OCI-M1 (cell line): ENCODE results near the gene PGC.
A peak's percentile ranks its signal among the peaks of the same experiment; 100 is the strongest.
"Not testable (repeated sequence)": the region's sequence is repeated elsewhere in the genome, so short reads cannot be mapped to it uniquely, and the experiment has no call there.

Experiments
- DNase-seq: peaks from one replicate; lab custom pipeline; 2025; lab: John Stamatoyannopoulos, UW

The PGC gene

DNA sequence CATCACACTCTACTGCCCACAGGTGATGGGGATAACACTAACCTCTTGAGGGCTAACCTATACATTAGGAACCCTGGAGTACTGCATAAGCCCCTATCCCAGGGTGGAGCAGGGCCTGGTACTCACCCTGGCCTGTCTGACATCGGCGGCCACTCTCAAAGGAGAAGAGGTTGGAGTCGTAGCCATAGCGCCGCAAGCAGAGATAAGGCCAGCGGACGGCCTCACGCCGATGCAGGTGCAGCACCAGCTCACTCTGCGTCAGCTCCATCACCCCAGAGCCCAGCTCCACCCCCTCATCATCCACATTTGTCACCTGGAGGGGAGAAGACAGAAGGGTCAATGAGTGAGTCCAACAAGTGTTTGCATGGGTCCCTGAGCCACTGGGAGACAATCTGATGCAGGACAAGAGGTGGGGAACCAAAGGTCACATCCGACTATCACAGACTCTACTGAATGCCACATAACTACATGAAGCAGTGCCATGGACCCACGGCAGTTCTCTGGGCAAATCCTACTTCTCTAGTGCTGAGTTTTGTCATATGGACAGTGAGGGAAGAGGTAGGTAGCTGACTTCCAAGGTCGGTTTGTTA is 28.2 kb upstream of the PGC start:
- no peak for DNase-seq

DNA sequence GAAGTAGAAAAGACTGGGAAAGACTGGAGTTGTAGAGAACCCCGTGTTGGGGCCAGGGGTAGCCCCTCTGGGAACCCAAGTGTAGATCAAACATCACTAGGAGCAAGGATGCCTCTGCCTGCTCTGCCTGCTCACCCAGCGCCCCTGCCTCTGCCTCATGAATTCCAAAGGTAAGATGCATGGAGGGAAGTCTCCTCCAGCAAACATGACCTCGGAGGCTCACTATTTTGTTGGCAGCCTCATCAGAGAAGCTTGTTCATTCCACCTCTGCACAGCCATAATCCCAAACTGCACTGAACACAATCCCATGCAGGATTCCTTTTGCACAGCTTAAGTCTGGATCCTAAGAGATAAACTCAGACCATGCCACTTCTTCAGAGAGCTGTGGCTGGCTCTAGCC is 27.6 kb upstream of the PGC start:
- DNase-seq = no peak

DNA sequence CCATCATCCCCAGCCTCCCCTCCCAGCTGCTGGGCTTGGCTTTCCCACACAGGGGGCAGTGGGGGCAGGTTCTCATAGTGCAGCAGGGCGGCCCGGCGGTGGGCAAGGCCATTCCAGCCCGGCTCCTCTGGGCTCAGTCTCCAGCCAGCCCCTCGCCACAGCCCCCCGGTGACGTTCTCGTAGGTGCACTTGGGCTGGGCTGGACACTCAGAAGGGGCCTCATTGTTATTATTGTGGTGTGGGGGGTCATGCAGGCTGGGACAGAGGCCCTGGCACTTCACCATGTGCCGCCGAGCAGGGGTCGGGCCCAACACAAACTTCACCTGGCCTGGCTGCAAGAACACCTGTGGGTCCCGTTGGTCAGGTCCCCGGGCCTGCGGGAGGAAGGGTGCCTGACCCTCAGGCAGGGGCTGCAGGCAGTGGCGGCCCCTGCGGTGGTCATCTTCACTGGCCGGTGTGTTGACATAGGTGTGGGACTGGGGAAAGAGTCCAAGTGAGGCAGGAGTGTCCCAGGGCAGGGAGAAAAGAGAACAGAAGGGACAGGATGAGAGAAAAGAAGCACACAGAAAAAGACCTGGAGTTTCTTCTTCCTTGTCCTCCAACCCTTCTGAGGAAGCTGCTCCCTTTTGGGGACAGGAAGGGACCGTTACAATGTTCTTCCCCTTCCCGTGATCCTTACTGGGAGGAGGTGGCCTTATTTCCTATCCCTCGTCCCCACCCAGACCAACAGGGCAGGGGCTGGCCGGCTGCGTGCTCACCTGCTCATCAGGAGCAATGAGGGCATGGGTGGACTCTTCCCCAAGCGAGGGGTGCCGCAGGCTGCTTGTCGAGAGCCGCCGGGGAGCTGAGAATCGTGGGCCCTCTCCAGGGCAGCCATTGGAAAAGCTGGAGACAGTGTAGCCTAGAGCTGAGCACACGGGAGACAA is 24.1 kb upstream of the PGC start:
- DNase-seq = no peak

DNA sequence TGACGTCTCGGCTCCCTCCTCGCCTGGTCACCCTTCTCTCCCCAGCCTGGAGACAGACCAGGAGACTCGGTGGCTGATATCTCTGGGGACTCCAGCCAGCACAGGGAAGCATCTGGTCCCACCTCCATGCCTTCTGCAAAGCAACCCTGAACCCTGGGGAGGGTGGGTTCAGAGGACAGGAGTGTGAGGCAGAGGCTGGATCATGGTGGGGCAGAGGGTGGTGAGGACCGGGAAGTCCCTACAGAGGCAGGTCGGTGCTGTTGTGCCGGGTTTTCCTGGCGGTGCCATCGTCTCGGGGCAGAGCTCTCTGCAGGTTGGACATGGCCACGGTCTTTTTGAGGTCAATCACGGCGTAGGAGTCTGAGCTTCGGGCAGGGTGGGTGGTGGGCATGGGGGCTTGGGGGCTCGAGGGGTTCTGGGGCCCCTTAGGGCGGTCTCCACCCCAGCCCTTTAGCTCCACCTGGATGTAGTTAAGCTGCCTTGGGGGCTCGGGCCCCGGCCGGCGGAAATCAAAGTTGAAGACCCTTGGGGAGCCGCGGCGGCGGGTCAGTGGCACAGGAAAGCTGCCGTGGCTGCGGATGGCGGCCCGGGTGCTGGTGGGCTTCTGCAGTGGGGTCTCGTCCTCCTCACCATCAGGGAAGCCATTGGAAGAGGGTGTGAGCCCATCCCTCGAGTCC is 23.3 kb upstream of the PGC start:
- DNase-seq = no peak

DNA sequence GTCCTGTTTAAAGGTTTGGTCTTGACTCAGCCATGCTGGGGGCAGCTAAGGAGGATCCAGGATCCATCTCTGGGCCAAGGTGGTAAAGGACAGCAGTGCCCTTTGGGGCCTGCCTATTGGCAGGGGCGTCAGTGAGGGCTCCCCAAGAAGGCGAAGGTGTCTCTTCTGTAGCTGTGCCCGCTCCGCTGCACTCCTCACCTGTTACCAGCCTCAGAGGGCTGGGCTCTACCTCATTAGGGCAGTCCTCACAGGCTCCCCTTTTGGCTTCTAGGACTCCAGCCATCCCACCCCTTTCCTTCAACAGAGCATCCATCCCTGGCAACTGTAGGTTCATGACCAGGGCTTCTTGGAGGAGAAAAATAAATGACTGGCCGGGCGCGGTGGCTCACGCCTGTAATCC is 22.2 kb upstream of the PGC start:
- no peak for DNase-seq

DNA sequence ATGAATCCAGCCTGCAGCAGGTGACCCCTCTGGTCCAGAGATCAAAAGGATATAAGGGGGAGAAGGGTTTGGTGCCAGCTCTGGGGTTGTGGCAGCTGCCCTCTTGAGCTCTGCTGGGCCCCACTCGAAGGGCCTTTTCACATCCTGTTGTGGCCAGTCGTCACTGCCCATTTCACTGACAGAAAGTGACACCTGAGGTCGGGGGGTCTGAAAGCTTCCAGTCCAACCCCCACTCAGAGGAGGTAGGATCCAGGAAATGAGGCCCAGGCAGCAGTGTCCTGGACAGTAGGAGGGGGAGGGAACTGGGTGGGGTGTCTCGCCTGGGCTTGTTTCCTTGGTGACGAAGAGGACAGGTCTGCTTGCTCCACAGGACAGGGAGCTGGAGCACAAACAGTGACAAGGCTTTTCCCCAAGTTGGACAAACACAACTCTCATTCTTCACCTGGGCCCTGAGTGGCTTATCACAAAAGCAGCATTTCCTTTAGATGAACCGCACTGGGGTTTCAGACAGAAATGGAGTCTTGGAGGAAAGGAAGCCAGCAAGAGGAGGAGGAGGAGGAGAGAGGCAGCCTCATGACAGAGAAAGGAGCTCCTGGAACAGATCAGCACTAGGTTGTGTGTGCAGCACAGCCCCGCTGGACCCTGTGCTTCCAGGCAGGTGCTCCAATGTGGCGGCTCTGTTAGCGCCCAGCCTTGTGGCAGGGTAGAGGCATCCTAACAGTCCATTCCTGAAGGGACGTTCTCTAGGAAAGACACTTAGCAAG is 21.5 kb upstream of the PGC start:
- DNase-seq = no peak

DNA sequence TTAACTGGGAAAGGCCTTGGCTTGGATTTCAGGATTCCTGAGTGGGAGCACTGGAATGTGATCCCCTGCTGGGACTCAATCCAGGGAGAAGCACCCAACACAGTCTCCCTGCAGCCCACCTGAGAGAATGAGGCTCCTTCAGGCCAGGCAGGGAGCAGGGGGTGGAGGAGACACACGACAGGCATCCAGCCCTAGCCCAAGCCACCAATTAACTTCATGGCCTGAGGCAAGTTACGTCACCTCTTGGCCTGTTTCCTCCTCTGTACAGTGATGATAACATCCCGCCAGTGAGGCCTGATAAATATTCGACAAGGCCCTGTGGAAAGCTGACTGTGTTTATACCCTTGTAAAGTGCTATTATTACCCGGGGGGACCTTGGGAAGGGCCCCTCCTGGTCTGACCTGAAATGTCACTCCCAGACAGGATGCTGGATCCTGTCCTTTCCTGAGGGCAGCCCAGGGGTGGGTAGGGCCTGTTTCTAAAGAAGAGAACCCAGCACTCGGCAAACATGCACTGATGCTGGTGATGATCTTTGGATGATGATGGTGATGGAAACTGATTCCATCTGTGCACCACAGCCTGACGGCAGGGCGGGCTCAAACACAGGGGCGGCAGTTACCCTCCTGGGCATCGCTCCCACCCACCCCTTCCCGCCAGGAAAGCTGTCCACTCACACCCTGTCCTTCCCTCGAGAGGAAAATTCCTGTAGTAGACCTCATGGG is 20.1 kb upstream of the PGC start:
- peak; percentile 95 for DNase-seq

DNA sequence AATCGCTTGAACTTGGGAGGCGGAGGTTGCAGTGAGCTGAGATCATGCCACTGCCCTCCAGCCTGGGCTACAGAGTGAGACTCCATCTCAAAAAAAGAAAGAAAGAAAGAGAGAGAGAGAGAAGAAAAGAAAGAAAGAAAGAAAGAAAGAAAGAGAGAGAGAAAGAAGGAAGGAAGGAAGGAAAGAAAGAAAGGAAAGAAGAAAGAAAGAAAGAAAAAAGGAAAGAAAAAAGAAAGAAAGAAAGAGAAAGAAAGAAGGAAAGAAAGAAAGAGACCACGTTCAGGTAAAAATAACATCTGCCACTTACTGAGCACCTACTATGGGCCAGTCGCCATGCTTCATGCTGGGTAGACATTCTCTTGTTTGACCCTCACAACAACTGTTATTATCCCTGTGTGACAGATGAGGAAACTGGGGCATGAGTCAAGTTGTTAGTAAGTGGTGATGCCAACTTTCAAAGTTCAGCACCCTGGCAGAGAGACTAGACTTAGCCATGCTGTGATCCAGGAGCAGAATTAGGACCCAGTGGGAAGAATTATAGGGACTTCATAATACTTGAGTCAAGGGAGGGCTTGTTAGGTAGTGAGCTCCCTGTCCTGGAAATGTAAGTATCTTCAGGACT is 19.0 kb upstream of the PGC start:
- not testable (repeated sequence) for DNase-seq

DNA sequence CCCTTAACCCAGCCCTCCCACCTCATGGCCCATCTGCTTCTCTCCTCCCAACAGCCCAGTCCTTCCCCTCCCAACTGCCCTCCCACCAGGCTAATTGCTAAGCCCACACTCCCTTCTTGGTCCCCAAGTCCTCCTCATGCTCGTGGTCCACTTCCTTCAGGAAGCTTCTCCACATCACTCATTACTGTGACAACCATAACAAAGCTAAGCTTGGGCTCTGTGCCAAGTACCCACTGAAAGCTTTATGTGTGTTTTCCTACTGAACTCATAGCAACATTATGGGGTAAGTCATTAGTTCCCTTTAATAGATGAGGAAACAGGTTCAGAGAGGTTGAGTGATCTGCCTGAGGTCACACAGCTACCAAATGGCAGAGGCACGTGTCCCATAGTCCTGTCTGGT is 16.3 kb upstream of the PGC start:
- no peak for DNase-seq

DNA sequence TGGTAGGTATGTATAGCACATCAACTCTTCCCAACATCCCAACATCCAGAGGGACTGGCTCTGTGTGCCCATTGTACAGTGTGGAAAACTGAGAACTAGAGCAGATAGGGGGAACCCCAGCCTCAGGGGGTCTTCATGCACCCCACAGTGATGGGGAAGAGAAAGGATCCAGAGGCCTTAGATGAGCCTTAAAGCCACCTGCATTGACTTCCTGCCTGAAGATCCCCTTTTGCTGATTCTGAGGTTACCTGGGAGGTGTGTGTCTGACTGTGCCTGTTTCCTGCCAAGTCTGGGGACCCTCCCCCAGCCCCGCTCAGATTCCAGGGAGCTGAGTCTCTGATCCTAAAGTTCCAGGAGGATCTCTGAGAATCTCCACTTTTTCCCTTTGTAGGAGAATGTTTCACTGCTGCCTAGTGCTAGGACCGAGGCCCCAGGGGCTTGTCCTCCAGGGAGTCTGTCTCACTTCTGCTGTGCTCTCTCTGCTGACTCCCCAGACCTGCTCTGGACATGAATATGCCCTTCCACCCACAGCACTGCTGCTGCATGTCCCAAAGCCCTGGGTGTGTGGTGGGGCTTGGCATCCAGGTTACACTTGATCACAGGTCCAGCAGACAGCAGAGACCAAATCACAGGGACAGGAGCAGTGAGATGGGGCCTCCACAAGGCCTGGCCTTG is 12.8 kb upstream of the PGC start:
- no peak for DNase-seq

DNA sequence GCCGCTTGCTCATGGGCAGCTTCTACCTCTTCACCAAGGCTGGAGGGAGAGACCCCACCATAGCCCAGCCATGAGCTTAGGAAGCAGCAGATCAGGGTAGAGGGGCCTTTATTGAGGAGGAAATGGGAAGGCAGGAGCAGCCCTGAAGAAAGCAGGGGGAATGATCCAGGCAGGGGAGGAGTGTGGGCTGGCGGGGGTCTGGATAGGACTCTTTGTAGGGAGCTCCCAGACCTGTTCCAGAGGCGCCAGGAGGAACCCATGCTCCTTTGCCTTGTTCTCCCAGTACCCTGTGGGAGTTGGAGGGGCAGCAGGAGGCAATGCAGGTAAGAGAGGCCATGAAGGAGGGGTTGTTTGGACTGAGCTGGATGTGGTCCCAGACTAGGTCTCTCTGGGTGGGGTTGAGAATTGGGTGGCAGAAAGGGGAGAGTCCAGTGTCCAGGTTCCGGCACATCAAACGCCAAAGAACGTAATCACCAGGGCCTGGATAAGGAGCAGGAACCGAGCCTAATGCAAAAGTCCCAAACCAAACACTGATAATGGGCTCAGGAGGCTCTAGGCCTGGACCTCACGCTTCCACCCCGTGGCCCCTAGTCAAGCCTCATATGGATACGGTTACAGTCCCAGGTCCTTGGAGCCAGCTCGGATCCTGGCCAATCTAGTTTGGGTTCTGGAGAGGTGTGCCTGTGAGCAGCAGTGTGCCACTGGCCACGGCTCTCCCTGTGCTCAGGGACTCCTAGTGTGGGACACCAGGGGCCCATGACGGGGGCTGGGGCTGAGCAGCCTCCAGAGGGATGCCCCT is 12.1 kb upstream of the PGC start:
- DNase-seq = no peak

DNA sequence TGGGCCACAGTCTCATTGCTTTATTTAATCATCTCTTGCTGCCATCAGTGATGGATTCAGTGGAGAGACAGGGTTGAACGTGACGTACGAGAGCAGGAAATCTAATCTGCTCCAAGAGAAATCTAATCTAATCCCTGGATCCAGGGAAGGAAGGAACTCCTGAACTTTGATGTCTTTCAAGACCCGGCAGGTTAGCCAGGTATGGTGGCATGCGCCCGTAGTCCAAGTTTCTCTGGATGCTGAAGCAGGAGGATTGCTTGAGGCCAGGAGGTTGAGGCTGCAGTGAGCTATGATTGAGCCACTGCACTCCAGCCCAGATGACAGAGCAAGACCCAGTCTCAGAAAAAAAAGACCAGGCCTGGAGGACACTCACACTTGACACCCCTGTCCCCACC is 11.4 kb upstream of the PGC start:
- DNase-seq = no peak

DNA sequence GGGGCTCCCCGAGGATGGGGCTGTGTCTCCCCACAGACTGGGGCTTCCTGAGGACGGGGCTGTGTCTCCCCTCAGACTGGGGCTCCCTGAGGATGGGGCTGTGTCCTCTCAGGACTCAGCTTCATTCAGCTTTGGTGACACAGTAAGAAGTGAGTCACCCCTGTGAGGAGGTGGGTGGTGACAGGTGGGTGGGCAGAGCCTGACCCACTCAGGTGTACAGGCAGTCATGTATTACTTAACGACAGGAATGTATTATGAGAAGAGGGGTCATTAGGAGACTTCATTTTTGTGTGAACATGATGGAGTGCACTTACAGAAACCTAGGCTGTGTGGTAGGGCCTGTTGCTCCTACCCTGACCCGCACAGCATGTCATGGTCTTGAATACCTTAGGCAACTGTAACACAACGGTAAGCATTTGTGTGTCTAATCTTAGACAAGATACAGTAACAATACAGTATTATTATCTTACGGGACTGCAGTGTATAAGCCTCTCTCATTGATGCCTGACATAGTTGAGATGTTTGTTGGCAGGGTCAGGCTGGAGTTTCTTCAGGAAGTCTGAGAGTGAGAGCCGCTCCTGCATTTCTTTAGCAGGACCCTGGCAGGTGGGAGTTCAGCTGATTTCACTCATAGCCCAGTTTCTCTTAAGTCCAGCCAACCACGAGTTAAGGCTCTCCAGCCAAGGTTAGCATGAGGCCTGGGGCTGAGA is 10.9 kb upstream of the PGC start:
- DNase-seq = no peak

DNA sequence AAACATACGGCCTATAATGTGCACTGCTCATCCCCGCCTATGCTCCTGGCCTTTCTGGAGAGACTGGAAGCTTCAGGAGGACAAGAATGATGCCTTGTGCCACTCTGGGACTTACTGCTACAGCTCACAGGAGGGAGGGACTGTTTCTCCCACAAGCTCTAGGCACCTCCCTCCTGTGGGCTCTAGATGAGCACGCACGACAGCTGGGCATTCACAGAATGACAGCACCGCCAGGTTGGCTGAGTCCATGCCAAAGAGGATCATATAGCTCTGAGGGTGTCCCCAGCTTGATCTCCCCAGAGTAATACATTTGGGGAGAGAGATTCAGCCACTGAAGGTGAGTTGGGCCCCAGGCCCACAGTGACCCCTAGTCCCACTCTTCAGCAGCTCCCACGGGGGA is 10.1 kb upstream of the PGC start:
- DNase-seq = no peak

DNA sequence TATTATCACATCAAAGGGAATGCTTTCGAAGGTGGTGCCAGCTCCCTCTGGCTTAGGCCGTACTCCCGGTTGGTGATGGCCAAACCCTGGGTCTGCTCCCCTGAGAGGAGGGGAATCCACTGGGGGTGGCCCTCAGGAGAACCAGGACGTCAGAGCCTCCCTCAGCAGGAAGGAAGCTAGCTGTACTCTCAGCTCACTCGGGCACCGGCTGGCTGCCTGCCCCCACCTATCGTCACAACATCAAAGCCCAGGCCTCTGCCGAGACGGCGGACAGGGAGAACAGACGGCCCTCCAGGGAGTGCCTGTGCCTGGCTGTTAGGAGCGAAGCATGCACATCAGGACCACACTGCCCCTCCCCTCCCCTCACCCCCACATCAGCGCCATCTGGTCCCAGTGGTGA is 9.2 kb upstream of the PGC start:
- DNase-seq = no peak

DNA sequence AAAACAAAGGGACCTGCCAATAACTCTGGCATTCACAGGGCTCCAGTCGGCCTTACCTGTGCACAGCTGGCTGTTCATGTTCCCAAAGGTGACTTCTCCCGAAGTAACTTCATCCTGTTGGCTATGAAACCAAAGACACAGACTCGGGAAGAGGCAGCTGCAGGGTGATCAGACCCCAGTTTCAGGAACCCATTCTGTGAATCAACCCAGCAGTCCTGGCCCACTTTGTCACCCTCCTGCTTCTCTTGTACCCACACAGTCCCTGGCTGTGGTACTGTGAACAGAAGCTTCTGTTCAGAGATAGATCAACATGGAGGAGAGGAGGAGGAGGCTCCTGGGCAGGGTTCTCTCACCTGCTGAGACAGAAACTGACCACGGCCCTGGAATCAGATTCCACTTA is 8.7 kb upstream of the PGC start:
- no peak for DNase-seq

DNA sequence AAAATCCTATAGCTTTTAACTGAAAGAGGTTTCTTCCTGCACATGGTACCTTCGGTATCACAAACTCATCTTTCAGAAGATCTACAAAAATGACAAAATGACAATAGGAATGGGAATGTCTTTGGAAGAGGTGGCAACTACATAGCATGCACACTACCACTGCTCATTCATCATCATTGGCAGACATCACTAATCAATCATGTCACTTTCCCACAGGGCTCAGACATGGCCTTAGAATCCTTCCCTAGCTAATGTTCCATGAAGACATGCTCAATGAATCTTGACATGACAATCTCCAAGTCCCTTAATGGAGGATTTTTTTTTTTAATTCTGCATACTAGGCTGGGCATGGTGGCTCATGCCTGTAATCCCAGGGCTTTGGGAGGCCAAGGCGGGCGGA is 3.2 kb upstream of the PGC start:
- no peak for DNase-seq

DNA sequence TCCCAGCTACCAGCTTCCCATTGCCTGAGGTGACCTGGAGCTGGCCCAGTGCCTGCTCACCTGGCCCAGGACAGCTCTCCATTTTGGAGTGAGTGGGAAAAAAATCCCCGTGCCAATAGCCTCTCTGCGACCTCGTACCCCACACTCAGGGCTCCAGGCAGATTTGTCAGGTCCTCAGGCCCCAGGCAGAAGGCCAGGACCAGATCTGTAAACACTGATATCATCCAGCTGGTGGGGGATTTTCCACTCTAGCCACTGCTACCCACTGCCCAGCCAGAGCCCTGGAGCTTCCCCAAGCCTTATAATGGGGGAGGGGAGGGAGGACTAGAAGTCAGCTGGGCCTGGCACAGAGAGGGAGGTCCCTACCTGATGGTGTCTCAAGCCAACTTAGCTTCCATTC is 1.3 kb upstream of the PGC start:
- no peak for DNase-seq

DNA sequence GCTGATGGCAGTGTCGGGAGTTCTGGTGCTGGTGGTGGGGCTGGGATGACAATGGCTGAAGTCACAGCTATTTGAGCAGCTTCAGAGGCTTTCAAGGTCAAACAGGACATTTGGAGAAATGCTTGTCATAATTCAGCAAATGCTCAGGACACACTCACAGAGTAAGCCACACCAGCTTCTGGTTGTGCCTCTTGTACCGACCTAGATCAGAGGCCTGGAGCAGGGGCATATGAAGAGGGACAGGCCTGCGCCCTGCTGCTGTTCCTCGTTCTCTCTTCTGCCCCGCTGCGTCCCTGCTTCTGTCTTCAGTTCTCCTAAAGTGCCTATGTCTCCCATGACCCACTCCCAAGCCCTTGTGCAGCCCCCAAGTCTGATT is 893 bp upstream of the PGC start:
- no peak for DNase-seq
